Activated CD8-positive, alpha-beta memory T cell treated with anti-CD3 and anti-CD28 coated beads, Interleukin-2, amount 50 U/mL, for 4 hours (primary cell): ENCODE measurements around the gene C11orf54.
"Not testable (repeated sequence)": the region's sequence is repeated elsewhere in the genome, so short reads cannot be mapped to it uniquely, and the experiment has no call there.

ENCODE experiments used
- DNase-seq: peaks from one replicate; pipeline ENCODE4 v3.0.0-alpha.2; 2020

C11orf54 gene

GRCh38 chr11:93772123-93772522 is 30.7 kb downstream of the C11orf54 start:
- no peak for DNase-seq

GRCh38 chr11:93773045-93773477 is 31.6 kb downstream of the C11orf54 start:
- no peak for DNase-seq

- no peak for DNase-seq
These were observed 32.2 kb downstream of the C11orf54 start for GRCh38 chr11:93773601-93774200.

GRCh38 chr11:93774560-93774959 is 33.1 kb downstream of the C11orf54 start:
- not testable (repeated sequence) for DNase-seq

GRCh38 chr11:93775289-93775688 is 33.8 kb downstream of the C11orf54 start:
- no peak for DNase-seq

- DNase-seq: no peak
These were observed 41.9 kb downstream of the C11orf54 start for GRCh38 chr11:93783362-93783761.

- DNase-seq: no peak
These were observed 42.3 kb downstream of the C11orf54 start for GRCh38 chr11:93783765-93784144.

- peak; percentile 87 for DNase-seq
These were observed 42.9 kb downstream of the C11orf54 start, which contains the start of gene MED17 for GRCh38 chr11:93784145-93784934. Gene MED17, plus strand, starts transcription at chr11:93784282. Its CDS starts 232 bp downstream, at chr11:93784514.

- DNase-seq: no peak
These were observed 43.5 kb downstream of the C11orf54 start for GRCh38 chr11:93784935-93785360.

GRCh38 chr11:93791493-93791892 is 50.0 kb downstream of the C11orf54 start:
- DNase-seq: no peak

GRCh38 chr11:93796441-93797231 is 55.2 kb downstream of the C11orf54 start:
- no peak for DNase-seq

- no peak for DNase-seq
These were observed 59.9 kb downstream of the C11orf54 start for GRCh38 chr11:93801366-93801765.

- no peak for DNase-seq
These were observed 63.4 kb downstream of the C11orf54 start for GRCh38 chr11:93804879-93805278.

- DNase-seq: no peak
These were observed 66.5 kb downstream of the C11orf54 start for GRCh38 chr11:93807980-93808379.

GRCh38 chr11:93813974-93814373 is 72.5 kb downstream of the C11orf54 start:
- DNase-seq: no peak
